NB4 (cell line): ENCODE data around the gene GLCE.

ENCODE experiments used
- MYC ChIP-seq: IDR thresholded peaks from 2 replicates; pipeline ENCODE4 v1.6.1; 2011; ENCODE audit warnings: low read depth, low read length
- POLR2A ChIP-seq: IDR thresholded peaks from 2 replicates; pipeline ENCODE4 v1.6.1; 2011; ENCODE audit warnings: mild to moderate bottlenecking; ENCODE audit not compliant: insufficient read length; ENCODE audit errors: extremely low read depth
- TF ChIP-seq, protein P1 (sequence below): IDR thresholded peaks from one replicate; pipeline ENCODE4 v1.5.1; 2012; ENCODE audit warnings: low read depth, low read length
- TF ChIP-seq, protein P2 (sequence below): IDR thresholded peaks from 2 replicates; pipeline ENCODE4 v1.6.1; 2011; ENCODE audit warnings: low read depth, low read length

DNA sequence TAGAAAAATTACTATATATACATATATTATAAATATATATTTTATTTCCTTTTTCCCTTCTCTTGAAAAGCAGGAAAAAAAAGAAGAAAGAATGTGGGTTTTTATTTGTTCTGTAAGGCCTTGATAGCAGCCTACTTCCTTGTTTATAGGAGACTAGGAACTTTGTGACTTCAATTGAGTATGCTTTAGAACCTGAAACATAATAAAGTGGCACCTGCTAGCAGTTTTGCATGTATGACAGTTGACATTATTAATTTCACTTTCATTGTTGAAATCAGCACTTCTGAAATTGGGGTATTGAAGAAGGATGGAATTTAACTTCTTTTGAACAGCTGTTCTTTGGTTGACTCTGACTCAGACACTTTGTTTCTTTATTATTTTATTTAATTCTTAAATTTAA, 56.9 kb downstream of the GLCE start:
- TF ChIP-seq, protein P1, sequence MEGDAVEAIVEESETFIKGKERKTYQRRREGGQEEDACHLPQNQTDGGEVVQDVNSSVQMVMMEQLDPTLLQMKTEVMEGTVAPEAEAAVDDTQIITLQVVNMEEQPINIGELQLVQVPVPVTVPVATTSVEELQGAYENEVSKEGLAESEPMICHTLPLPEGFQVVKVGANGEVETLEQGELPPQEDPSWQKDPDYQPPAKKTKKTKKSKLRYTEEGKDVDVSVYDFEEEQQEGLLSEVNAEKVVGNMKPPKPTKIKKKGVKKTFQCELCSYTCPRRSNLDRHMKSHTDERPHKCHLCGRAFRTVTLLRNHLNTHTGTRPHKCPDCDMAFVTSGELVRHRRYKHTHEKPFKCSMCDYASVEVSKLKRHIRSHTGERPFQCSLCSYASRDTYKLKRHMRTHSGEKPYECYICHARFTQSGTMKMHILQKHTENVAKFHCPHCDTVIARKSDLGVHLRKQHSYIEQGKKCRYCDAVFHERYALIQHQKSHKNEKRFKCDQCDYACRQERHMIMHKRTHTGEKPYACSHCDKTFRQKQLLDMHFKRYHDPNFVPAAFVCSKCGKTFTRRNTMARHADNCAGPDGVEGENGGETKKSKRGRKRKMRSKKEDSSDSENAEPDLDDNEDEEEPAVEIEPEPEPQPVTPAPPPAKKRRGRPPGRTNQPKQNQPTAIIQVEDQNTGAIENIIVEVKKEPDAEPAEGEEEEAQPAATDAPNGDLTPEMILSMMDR: no peak
- no peak for TF ChIP-seq POLR2A
- no peak for TF ChIP-seq MYC
- TF ChIP-seq, protein P2, sequence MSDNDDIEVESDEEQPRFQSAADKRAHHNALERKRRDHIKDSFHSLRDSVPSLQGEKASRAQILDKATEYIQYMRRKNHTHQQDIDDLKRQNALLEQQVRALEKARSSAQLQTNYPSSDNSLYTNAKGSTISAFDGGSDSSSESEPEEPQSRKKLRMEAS: no peak
